Astrocyte (in vitro differentiated cells and primary cell): ENCODE results near the gene ITPR2.

Source experiments
- EZH2 ChIP-seq: IDR thresholded peaks from 2 replicates; pipeline ENCODE4 v1.6.1; 2012; ENCODE audit warnings: mild to moderate bottlenecking, low read length, inconsistent platforms; ENCODE audit not compliant: insufficient read depth
- TF ChIP-seq, protein P1 (sequence below): IDR thresholded peaks from 2 replicates; pipeline ENCODE4 v1.5.1; 2011; ENCODE audit warnings: low read depth, mild to moderate bottlenecking, inconsistent platforms, low read length, moderate library complexity; ENCODE audit not compliant: insufficient read depth

DNA sequence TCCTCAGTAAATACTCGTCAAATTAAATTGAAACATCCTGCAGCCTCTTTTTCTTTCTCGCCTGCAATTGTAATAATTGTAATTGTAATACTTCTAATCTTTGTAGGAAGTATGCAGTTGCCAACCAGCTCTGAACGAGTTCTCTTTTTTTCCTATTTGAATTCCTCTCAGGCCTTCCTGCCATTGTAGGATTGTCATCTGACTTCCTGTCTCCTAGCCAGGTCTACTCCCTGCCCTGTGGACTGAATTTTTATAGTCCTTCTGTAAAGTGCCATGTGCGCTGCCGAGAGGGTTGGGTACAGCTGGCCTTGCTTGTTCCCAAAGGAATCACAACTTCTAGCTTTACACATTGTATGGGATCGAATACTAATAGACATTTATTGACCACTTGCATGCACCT is 454.3 kb downstream of the ITPR2 start:
- TF ChIP-seq, protein P1, sequence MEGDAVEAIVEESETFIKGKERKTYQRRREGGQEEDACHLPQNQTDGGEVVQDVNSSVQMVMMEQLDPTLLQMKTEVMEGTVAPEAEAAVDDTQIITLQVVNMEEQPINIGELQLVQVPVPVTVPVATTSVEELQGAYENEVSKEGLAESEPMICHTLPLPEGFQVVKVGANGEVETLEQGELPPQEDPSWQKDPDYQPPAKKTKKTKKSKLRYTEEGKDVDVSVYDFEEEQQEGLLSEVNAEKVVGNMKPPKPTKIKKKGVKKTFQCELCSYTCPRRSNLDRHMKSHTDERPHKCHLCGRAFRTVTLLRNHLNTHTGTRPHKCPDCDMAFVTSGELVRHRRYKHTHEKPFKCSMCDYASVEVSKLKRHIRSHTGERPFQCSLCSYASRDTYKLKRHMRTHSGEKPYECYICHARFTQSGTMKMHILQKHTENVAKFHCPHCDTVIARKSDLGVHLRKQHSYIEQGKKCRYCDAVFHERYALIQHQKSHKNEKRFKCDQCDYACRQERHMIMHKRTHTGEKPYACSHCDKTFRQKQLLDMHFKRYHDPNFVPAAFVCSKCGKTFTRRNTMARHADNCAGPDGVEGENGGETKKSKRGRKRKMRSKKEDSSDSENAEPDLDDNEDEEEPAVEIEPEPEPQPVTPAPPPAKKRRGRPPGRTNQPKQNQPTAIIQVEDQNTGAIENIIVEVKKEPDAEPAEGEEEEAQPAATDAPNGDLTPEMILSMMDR = no peak
- no peak for TF ChIP-seq EZH2
